ENCODE results near the gene ZCCHC24.

ZCCHC24 gene

DNA sequence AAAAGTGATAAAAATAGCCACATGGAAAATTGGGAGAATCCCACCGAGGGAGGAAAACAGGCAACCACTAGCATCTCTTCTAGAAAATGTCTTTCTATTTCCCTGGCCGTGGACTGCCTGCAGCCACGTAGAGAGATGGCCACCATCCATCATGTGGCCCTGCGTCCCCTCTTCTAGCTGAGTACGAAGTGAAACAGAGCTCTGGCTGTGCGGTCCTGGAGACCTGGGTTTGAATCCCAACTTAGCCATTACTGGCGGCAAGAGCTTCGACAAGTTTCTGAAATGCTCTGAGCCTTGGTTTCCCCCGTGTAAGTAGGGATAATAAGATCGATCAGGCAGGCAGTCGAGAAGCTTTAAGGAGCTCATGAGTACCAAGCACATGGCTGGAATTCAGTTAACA, 32.9 kb downstream of the ZCCHC24 start:
- DNase-seq (ENCODE audit: low read depth in 2 of 3, low spot score in 2 of 3) = no peak

DNA sequence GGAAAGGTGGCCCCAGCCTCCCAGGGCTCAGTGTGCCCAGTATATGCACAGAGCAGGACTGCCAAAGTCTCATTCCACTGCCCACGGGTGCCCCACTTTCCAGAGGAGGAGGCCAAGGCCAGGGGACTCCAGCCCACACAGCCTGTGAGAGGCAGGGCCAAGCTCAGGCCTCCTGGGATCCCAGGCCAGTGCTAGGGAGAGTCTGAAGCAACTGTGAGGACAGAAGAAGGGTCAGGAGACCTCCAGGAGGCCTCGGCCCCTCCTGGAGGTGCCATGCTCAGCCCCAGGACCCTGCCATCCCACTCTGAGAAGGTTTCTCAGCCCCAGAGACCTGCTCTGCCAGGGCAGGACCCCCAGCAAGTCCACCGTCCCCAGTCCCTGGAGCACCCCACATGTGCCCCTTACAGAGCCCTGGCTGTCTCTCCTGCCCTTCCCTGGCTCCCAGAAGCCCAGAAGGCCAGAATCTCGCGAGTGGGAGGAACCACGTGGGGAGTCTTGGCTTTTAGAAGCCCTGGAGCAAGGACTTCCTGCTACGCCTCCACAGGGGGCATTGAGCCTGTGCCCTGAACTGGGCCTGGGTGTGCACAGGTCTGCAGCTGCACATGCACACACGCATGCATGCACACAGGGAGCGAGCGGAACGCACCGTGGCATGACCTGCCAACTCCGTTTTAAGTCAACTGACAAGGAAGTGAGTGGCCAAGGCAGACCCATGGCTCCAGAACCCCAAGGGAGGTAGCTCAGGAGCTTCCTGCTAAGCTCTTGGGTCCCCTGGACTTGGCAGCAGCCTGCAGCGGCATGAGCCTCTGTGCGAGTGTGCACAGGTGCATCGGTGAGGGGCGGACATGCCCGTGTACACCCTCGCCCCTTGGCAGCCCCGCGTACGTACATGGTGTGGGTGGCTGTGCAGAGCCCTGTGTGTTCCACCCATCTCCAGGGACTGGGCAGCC, 33.6 kb downstream of the ZCCHC24 start:
- no peak for DNase-seq (ENCODE audit: low read depth in 2 of 3, low spot score in 2 of 3)

DNA sequence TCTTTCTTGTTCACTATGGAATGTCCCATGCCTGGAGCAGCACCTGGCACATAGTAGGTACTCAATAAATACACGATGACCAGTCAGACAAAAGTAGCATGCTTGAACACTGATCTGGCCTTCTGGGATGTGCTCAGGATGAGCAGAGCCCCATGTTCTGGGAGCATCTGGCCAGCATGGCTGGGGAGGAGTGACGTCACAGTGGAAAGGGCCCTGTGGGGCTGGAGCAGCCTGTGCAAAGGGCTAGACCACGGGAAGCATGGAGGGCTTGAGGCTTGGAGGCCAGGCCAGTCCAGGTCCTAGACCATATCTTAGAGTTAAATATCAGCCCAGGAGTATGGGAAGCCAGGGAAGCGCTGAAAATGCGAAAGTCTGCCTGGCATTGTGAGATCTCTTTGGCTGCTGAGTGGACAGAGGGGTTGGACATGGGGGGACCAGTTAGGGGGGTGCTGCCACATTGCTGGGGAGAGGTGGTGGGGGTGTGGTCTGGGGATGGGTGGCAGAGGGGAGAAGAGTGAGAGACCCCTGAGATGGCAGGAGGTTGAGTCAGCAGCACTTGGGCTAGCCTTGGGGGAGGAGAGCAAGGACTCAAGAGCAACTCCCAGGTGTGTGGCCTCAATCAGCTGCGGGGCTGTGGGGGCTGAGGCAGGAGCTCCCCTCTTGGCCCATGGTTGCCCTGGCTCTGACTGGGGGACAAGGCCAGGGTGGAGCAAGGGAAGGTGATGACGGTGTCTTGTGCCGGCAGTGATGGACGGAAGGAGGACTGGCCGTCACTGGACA, 34.9 kb downstream of the ZCCHC24 start:
- DNase-seq (ENCODE audit: low read depth in 2 of 3, low spot score in 2 of 3) = no peak

DNA sequence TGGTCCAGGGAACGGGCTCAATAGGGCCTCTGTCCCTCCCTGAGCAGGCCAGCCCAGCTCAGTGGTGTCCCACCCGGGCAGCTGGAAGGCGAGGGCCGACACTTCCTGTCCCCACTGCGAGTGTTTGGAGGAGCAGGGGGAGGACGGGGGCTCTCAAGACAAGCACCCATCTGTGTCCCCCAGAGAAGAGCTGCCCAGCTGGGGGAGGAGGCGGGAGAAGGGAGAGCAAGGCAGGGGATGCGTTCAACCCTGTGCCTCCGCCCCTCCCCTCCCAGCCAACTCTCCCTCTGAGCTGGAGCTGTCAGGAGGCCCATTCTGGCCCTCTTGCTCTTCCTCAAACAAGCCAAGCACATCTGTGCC, 35.7 kb downstream of the ZCCHC24 start:
- DNase-seq (ENCODE audit: low read depth in 2 of 3, low spot score in 2 of 3) = no peak

DNA sequence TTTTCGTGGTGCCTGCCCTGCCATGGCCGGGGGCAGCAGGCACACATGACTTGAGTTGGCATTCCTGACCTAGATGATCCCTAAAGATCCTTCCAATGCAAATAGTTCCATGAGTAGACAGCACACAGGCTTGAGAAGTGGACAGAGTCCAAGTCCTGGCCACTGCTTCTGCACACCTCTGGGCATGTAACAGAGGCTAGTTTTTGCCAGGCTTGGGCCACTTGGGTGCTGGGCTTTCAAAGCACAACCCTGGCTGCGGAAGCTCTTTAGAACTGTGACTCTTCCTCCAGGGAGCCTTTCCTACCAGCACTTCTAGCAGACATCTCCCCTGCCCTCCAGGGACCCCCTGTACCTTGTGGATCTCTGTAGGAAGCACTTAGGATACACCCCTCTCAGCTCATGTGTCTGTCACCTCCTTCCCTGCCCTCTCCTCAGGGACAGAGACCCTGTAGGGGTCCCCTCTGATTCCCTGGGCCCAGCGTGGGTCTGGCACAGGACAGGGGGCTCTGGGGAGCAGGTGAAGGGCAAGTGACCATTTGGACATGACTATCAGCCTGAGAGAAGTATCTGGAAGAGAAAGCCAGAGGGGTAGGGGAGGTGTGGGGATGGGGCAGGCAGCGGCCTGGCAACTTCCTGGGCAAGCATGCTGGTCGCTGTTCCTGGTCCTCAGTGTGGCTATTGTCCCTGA, 36.2 kb downstream of the ZCCHC24 start:
- DNase-seq (ENCODE audit: low read depth in 2 of 3, low spot score in 2 of 3) = no peak

DNA sequence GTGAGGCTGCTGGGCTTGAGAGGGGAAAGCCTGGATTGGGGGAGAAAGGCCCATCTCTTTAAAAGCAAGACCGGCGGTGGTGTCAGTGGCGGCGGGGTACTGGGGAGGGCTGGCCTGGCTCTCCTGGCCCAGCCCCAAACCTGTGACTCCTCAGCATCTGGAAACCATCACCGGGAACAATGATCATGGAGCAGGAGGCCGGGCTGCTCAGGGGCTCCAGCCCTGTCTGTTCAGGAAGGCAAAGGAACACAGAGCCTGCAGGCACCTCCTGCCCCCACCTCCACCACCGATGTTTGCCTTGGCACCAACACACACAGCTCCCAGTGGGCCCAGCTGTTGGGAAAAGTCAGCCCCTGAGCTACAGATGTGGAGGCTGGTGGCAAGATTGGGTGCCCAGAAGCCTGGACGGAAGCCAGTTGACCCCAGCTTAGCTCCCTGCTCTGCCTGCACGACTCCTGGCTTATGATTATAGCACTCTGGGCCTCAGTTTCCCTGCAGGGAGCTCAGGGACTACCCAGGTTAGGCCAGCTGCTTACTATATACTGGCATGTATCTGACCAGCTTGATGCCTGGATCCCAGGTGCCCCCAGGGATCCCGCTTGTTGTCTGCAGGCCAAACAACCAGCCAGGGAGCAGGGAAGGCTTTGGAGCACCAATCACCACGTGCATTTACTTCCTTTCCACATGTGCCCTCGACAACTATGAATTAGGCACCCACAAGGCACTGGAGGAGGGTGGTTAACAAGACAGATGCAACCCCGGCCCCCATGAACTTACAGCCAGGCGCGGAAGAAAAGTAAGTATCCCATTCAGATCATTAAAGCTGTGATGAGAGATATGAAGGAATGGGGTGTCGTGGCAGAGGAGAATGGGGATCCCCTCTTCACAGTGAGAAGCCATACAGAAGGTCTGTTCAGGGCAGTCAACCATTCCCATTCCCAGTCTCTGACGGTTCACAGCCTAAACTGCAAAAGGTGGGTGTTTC, 37.3 kb downstream of the ZCCHC24 start:
- DNase-seq (ENCODE audit: low read depth in 2 of 3, low spot score in 2 of 3) = no peak

DNA sequence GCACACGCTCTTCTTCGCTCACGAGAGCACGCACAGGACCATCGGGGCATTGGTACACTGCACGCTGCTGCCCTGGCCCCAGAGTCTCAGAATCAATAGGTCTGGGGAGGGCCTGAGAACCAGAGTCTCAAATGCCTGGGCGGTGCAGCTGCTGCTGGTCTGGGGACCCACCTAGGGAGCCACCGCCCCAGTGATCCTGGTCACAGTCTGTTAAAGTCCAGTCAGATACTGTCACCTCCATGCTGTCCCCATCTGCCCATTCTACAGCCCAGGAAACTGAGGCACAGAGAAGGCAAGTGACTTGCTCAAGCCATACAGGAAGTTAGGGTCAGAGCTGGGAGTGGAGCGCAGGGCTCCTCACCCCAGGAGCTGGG, 38.0 kb downstream of the ZCCHC24 start:
- no peak for DNase-seq (ENCODE audit: low read depth in 2 of 3, low spot score in 2 of 3)

DNA sequence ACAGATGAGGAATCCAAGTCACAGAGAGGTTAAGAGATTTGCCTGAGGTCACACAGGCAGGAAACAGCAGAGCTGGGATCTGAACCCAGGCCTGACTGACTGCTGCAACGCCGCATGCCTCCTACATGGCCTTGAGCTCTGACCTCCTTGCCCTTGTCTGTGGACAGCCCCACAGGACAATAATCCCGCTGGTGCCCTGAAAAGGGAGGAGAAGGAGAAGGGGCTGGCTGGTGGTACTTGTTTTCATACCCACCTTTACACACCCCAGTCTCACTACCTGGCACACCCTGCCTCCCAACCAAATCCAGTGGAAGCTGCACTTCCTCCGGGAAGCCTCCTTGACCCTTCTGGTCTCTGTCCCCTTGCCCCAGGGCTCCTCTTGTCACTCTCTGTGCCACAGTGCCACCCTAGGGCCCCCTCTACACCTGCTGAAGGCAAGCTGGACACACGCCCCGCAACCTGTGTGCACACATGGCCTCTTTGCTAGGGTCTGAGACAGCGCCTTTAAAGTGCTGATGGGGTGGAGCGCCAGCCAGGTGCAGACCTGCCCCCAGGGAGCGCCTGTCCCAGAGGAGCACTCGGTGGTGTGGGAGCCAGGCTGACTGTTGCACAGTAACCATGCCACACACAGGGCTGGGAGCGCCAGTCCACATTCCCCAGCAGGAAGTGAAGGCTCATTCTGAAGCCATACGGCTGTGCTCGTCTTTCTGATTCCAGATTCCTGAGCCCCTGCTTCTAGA, 38.6 kb downstream of the ZCCHC24 start:
- DNase-seq (ENCODE audit: low read depth in 2 of 3, low spot score in 2 of 3) = no peak

DNA sequence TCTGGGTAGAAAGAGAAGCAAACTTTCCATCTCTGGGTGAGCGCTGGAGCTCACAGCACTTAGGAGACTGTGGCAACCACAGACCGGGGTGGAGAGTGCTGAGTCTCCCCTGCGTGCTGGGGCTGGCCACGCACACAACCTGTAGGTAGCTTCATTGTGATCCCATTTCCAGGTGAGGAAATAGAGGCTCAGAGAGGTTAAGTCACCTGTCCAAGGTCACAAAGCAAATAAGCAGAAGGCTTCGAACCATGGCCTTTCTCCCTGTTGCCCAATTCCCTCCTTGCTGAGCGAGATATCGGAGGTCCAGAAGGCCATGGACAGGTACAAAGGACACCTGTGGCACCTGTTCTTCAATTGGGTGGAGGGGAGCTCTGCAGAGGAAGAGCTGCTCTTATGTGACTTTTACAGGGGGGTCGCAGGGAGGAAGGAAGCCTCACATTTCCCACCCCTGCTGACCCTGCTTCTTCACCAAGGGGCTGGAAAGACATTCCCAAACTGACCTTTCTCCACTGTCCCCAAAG, 39.4 kb downstream of the ZCCHC24 start:
- DNase-seq (ENCODE audit: low read depth in 2 of 3, low spot score in 2 of 3) = no peak

DNA sequence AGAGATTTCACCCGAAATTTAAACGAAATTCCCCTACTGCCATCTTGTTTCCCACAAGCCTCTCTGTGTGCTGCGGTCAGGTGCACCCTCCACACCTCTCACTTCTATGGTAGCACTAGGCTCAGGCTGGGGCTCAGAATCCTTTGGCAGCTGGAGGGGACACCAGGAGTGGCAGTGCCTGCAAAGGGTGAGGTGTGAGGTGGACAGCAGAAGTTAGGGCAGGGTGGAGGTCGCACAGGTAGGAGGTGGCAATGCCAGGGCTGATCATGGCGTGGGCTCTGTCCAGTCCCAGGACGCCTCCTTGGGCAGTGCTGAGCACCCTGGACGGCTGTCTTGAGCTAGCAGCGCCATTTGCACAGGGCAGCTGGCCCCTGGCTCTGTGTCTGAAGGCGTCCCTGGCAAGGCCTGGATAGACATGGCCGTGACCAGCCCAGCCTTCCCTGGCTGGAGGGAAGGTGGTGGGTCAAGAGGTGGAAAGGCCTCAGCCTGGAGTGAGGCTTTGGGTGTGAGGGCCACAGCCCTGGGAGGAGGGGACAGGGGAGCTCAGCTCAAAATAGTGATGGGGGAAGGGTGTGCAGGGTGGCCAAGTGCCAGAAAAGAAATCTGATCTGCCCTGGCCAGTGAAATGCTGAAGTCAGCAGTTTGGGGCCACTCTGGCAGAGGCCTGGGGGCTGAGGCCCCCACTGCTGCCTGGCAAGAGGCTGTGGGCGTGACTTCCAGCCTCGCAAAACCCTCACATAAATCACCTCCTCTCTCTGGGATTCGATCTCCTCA, 40.0 kb downstream of the ZCCHC24 start:
- DNase-seq (ENCODE audit: low read depth in 2 of 3, low spot score in 2 of 3) = no peak

DNA sequence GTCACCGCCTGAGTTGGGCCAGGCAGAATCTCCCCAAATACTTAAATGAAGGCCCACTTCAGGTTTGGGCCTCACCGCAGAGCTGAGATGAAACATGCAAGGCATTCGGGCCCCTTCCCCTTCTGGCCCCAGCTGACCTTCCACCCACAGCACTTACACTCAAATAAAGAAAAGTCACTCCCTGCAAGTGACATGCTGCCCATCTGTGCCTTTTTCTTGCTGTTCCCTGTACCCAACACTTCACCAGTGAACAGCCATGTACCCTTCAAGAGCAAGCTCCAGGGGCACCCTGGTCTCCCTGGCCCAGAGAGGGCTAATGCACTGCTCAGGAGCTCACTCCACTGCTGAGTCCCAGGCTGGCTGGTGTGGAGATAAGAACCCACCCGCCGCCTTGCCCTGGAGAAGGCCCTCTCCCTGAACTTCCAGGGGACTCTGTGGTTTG, 40.7 kb downstream of the ZCCHC24 start:
- DNase-seq (ENCODE audit: low read depth in 2 of 3, low spot score in 2 of 3) = no peak

DNA sequence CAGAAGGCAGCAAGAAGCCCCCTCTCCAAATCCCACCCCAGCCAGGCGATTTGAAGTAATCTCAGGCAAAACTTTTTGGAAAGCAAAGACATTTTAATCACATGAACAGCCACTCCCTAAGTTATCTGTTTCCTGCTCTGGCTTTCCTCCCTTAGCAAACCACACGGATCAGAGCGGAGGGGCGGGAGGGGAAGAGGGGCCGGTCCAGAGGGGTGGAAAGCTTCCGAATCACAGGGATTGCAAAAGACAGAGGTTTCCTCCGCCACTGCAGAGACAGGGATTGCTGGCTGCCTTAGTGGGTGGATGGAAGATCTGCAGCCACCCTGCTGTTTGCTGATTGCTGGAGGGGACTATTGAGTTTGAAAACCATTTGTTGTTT, 41.2 kb downstream of the ZCCHC24 start:
- DNase-seq (ENCODE audit: low read depth in 2 of 3, low spot score in 2 of 3) = no peak

DNA sequence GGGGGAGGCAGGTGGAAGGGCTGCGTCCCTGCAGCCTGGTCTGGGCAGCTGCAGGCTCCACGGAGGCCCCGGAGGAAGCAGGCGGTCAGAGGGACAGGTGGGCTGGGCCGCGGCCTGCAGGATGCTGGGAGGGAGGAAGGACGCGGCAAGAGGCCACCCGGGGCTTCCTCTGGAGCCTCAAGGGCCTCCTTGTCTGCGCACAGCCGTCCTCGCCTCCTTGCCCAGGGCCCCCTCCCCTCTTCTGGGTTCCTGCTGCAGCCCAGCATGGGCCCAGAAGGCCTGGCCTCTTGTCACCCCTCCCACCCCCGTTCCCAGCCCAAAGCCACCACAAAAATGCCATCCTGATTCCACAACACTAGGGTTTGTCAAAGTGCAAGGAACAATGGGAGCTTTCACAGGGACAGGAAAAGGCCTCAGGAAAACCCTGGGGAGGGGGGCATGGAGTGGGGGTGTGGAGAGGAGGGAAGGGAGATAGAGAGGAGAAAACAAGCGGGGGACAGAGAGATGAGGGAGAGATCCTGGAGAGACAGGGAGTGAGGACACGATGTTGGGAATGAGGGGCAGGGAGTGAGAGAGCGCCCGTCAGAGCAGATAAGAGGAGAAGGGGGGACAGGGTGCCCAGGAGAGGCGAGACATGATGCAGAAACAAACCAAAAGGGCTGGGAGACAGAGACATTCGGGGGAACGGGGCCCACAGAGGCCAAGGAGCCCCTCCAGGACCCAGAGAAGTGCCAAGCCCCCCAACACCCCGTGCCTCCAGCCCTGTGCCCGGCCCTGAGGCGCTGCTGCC, 41.8 kb downstream of the ZCCHC24 start:
- DNase-seq (ENCODE audit: low read depth in 2 of 3, low spot score in 2 of 3) = no peak

DNA sequence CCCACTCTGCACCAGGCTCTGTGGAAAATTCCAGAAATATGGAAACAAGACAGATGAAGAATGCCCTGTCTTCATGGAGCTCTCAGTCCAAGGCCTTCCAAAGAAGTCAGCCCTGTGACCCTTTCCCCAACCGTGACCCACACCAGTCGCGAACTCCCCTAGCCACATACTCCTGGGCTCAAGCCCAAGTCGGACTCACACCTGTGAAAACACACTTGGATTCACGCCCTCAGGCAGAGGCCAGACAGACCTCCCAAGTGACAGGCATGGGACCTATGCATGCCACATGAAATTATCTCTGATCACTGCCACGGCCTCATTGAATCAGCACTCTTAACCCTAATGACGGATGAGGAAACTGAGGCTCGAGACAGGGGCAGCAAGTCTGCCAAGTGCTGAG, 42.5 kb downstream of the ZCCHC24 start:
- DNase-seq (ENCODE audit: low read depth in 2 of 3, low spot score in 2 of 3) = no peak

DNA sequence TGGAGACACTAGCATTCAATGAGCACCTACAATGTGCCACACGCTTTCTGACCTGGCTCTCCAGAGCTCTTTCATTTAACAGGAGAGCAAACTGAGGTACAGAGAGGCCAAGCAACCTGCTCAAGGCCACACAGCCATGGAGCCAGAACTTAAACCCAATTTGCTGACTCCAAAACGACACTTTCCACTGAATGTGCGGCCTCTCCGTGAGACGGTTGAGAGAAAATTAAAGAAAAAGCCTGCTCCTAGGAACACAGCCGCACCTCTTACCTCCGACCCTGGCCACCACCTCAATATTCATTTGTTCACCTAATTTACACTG, 42.8 kb downstream of the ZCCHC24 start:
- DNase-seq (ENCODE audit: low read depth in 2 of 3, low spot score in 2 of 3) = no peak

DNA sequence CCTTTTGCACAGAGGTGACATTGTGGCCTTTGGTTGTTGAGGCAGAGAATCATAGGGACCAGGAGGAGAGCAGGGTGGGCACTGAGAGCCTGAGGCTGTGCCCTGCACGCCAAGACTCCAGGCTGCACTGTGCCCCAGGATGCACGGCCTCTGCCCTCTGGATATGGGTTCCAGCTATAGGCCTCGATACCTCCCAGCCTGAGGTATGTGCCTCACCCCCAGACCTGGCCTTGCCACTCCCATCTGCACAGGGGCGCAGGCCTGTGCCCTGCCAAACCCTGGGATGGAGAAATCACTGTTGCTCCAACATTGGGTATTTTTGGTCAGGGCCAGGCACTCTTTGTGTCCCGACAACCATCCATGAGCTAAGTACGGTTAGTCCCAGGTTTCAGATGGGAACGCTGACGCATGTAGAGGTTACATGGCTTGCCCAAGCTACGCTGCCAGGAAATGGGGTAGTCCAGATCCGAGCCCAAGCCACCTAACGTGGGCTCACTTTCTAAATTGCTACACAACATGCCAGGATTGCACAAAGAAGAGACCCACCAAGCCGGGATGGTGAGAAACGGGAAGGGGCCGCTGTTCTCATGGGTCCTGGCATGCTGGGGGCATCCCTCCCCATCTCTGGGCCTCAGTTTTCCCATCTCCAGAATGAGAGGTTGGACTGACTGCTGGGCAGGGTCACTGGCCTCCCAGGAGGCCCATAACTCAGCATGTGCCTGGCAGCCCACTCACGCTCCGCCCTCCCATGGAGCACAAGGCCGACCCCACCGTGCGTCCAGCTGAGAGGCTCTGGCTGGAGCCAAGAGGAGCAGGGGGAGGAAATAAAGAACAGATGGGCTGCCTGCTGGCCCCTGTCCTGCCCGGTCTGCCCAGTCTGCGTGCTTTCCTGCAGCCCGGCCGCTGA, 44.2 kb downstream of the ZCCHC24 start:
- DNase-seq (ENCODE audit: low read depth in 2 of 3, low spot score in 2 of 3) = no peak

Data from activated CD8-positive, alpha-beta memory T cell treated with anti-CD3 and anti-CD28 coated beads for 48 hours (primary cell).